Measurements from ENCODE around the gene EIF2B2.

DNA sequence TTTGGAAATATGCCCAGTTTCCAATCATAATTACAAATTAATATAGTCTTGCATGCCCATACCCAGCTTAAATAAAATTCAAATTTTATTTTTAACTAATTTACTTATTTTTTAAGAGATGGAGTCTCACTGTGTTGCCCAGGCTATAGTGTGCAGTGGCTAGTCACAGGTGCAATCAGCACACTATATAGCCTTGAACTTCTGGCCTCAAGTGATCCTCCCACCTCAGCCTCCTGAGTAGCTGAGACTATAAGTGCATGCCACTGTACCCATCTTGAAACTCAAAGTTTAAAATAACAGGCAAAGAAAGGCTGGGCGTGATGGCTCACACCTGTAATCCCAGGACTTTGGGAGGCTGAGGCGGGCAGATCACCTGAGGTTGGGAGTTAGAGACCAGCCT is 38.2 kb downstream of the EIF2B2 start:
- TF ChIP-seq POLR2A (IDR thresholded peaks at IDR 0.05; ENCODE audit: low read length) (no peak), GATA1 (IDR thresholded peaks at IDR 0.05; ENCODE audit: low read depth, low read length) (no peak)
